ENCODE results near the gene LAMTOR1.
A peak's percentile ranks its signal among the peaks of the same experiment; 100 is the strongest.

Gene LAMTOR1

DNA sequence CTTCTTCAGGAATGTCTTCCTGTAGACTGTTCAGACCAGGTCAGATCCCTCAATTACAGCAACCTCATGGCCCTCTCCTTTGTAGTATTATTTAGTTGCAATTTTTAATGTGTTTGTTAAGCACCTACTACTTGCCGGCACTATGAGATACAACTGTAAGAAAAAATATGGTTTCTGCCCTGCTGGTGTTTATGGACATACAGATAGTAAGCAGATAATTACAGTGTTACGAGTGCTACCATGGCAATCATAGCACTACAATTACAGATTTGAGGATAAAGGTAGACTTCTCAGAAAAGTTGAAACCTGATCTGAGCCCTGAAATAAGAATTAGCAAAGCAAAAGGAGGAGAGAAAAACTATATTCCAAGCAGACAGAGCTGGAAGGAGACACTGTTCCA lies 19.7 kb downstream of the LAMTOR1 start:
- no peak for DNase-seq (ENCODE audit: low read depth in 2 of 3, low spot score in 2 of 3)

DNA sequence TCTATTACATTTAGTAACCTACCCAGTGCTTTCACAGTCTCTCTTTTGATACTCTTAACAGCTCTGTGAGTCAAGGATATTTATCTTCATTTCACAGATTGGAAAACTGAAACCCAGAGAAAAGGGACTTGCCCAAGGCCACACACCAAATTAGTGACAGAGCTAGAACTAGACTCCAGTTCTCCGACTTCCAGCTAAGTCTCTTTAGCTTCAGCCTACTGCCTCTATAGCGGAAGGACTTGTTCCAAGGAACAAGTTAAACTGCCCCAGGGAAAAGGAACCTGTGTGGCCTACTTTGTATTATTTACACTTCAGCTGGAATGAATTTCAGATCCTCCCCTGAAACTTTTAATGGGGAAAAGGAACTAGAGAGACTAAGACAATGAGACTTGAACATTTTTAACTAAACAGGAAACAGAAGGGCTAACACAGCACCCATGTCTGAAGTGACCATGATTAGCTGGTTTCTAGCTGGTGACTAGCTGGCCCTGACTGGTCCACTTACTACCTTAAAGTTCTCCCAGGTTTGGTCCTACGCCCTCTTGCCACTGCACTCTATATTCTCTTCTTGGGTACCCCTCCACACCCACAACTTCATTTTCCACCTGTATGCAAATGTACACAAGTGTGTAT lies 21.2 kb downstream of the LAMTOR1 start:
- no peak for DNase-seq (ENCODE audit: low read depth in 2 of 3, low spot score in 2 of 3)

DNA sequence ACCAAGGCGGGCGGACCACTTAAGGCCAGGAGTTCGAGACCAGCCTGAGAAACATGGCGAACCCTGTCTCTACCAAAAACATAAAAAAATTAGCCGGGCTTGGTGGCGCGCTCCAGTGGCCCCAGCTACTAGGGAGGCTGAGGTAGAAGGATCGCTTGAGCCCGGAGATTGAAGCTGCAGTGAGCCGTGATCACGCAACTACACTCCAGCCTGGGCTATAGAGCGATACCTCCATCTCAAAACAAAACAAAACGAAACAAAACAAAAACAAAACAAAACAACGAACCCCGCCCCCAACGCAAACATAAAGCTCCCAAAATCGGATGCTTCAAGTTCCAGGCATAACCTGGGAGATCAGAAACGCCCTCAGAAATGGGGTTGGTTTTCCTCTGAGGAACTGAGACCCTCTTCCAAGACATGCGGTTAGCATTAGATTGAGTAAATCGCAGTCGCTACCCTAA lies 21.9 kb downstream of the LAMTOR1 start:
- DNase-seq (ENCODE audit: low read depth in 2 of 3, low spot score in 2 of 3) = no peak

GRCh38 chr11:72080326-72081183 lies 22.5 kb downstream of the LAMTOR1 start, which contains the start of the genes LRRC51 and NUMA1:
Gene LRRC51 (plus strand): TSS chr11:72080850. CDS start chr11:72089084, 8,234 bp downstream.
Gene NUMA1 (minus strand): TSS chr11:72080542. CDS start chr11:72035943, 44,599 bp downstream.
- DNase-seq (ENCODE audit: low read depth in 2 of 3, low spot score in 2 of 3) = peak; percentile 76 to 96 (median 93)

GRCh38 chr11:72079819-72080325 lies 23.2 kb downstream of the LAMTOR1 start:
- DNase-seq (ENCODE audit: low read depth in 2 of 3, low spot score in 2 of 3) = no peak

GRCh38 chr11:72078477-72078876 lies 24.6 kb downstream of the LAMTOR1 start:
- DNase-seq (ENCODE audit: low read depth in 2 of 3, low spot score in 2 of 3) = no peak

DNA sequence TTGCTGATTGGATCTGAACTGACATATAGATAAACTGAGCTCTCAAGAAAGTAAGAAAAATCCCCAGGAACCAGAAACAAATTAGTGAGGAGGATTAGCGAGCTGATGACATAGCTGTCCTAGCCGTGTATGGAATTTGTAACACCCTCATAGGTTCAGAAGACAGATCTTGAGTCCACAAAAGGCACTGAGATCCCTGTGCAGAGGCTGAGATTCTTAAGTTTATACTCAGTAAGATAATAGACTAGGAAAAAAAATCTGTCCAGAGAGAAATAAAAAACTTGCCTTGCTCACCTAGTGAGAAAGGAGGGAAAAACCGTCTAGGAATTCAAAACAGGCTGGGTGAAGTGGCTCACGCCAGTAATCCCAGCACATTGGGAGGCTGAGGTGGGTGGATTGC lies 27.3 kb downstream of the LAMTOR1 start:
- DNase-seq (ENCODE audit: low read depth in 2 of 3, low spot score in 2 of 3) = no peak

DNA sequence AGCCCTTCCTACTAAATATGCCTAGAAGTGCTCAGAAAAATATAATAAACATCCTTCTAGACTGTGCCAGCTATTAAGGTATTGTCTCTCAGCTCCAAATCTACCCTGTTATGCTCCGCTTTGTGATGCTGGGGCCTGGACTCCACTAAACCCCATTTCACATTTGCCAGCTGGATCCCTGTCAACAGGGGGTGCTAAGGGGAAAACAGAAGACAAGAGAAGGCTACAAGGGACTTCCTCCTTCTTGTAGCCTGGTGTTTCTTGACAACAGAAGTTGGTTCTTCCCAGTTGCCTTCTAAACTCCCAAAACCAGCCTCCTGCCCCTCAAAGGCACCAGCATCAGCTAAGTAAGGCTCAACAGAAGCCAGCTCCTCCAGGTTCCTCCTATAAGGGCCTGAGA lies 28.0 kb downstream of the LAMTOR1 start:
- DNase-seq (ENCODE audit: low read depth in 2 of 3, low spot score in 2 of 3) = no peak

DNA sequence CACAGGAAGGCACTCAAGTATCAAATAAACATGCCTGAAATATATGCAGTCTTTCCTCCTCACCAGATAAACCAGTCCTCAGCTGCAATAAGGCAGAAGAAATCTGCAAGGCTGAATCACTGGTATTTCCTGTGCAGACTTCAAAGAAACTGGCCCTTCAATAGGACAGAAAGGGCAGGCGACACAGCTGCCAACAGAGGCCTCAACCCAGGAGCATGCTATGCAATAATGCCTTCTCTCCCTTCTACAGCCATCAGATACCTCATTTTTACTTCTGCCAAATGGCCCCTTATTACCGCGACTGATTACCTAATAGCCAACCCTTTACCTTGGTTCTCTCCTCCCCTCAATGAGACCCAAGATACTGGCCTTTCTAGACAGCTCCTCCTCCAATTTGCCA lies 30.7 kb downstream of the LAMTOR1 start:
- no peak for DNase-seq (ENCODE audit: low read depth in 2 of 3, low spot score in 2 of 3)

GRCh38 chr11:72070491-72070890 lies 32.6 kb downstream of the LAMTOR1 start:
- no peak for DNase-seq (ENCODE audit: low read depth in 2 of 3, low spot score in 2 of 3)

DNA sequence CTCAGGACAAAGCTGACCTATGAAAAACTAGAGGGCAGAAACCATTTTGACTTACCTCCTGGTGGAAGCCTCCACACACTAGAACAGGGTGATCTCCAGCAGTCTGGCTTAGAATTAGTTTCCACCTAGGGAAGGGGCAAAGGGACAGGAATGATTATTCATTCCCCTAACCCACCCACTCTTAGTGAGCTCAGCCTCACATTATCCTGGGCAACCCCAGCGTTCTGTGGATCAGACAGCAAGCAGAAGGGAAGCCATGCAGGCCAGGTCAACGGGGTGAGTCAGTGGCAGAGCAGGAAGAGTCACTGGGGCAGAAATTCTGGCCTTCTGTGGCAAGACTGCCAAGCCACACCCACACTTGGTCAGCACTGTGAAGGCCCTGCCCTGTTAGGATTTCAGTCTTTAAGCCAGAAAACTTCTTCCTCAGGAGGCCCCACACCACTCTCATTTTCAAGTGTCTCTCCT lies 33.3 kb downstream of the LAMTOR1 start:
- no peak for DNase-seq (ENCODE audit: low read depth in 2 of 3, low spot score in 2 of 3)

DNA sequence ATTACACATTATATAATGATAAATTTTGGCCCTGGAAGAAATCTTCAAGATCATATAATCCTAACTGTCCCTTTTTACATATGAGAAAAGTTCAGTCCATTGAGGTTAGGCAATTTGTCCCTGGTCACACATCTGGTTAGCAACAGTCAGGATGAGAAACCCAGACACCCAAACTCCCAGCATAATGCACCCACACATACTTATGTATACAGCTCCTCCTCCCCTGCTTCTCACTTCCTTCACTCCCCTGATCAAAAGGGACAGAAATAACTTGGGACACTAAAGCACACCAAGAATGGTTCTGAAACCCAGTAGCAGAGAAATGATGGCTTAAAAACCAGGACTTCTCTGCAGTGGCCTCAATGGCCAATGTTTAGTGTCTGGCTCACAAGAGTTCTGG lies 33.9 kb downstream of the LAMTOR1 start:
- no peak for DNase-seq (ENCODE audit: low read depth in 2 of 3, low spot score in 2 of 3)

GRCh38 chr11:72067676-72068075 lies 35.4 kb downstream of the LAMTOR1 start:
- DNase-seq (ENCODE audit: low read depth in 2 of 3, low spot score in 2 of 3) = no peak

DNA sequence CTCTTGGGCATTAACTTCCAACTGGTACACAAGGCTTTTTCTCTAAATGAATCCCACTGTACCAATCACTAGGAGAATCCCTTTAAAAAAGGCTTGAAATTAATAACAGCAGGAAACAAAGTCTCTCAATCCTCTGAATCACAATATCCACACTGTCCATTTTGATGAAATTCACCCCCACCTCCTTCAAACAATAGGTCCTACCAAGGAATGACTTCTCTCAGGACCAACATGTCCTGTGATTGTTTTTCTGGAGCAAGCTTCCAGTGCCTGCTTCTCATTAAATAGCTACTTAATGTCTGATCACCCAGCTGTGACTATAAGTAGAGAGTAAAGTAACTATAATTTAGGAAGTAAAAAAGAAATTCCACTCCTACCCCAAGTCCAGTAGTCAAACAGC lies 35.8 kb downstream of the LAMTOR1 start:
- DNase-seq (ENCODE audit: low read depth in 2 of 3, low spot score in 2 of 3) = no peak

- no peak for DNase-seq (ENCODE audit: low read depth in 2 of 3, low spot score in 2 of 3)
Measured at GRCh38 chr11:72066855-72067254, 36.2 kb downstream of the LAMTOR1 start.

DNA sequence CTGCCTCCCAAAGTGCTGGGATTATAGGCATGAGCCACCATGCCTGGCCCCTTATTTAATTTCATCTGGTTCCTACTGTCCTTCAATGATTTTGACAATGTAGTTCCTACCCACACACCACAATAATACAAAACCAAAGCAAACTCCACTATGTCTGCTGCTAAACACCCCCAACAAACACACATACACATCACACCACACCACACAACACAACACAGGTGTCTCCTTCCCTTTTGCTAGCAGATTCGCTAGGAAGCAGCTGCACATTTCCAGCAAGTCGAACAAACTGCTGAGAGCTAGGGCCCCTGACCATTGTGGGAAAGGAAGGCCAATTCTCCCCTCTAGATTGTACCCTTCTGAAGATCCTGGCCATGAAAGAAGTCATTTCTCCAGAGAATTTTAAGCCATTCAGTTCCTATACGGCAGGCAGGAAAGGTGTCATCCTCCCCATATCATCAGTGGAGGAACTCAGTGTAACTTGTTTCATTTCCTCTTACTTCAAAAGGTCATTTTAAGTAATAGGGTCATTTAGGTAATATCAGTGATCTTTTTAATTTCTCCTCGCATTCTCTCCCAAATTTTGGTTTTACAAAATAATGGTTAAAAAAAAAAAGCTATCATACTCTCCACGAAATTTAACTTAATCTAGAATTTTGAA lies 41.2 kb downstream of the LAMTOR1 start:
- no peak for DNase-seq (ENCODE audit: low read depth in 2 of 3, low spot score in 2 of 3)

DNA sequence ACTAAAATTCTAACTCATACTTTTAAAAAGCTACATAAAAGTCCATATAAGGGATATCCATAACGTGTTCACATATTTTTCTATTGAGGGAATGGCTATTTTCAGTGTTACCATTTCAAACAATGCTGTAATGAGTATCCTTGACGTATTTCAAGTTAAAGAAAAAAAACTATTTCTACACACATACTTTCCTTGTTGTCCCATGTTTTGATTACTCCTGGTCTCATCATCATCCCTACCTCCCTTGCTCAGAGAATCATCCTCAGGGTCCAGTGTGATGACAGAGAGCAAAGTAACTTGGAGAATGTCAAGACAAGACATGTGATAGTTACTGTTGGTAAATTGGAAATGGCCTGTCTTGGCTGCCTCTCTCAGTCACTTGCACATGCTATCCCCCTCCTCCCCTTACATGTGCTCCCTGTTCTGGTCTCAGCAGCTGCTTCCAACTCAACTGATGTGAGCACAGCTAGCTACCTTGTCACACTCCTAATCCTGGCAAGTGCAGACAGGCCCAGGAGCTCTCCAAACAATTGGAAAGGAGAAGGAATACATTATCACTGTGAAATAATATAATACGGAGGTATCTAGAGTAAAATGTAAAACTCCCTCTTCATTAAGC lies 44.6 kb downstream of the LAMTOR1 start:
- no peak for DNase-seq (ENCODE audit: low read depth in 2 of 3, low spot score in 2 of 3)

DNA sequence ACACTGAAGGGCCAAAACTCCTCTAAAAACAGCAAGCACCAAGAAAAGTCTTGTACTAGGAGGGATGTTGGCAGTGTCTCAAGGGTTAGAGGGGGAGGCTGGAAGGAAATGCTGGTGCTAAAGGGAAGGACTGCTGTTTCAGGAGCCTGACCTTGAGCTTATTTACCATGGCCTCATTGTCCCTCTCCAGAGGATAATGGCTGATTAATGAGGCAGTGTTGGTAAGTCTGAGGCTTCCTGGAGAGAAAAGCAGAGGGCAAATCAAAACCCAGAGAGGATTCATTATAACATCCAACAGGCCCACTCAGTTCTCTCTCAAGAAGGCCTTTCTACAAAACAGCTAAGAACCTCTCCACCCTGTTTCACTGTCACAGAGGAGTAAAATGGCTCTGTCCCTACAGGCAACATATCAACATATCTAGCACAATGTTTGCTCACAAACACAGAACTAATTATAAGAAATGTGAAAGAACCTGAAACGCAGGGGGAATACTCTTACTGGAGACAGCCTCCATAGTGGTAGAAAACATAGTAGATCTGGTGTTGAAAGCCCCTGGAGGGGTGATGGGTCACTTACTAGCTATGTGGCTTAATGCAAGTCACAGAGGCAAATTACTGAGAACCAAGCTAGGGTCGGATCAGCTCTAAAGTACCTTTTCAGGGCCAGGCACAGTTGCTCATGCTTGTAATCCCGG lies 54.2 kb downstream of the LAMTOR1 start:
- no peak for DNase-seq (ENCODE audit: low read depth in 2 of 3, low spot score in 2 of 3)
